NCI-H82 treated with DMSO at 0.1 percent for 48 hours (cell line): ENCODE data around the gene YAE1.

ENCODE experiments used
- DNase-seq: peaks from one replicate; lab custom pipeline; 2025; ENCODE audit not compliant: unreplicated experiment; lab: John Stamatoyannopoulos, UW

Gene YAE1

GRCh38 chr7:39606941-39607340 lies 40.7 kb downstream of the YAE1 start:
- no peak for DNase-seq

GRCh38 chr7:39607865-39608264 lies 41.7 kb downstream of the YAE1 start:
- DNase-seq, result no peak

GRCh38 chr7:39608278-39608677 lies 42.1 kb downstream of the YAE1 start:
- no peak for DNase-seq

- no peak for DNase-seq
Observed at GRCh38 chr7:39609113-39609934, 43.1 kb downstream of the YAE1 start.

GRCh38 chr7:39609935-39610263 lies 43.7 kb downstream of the YAE1 start:
- no peak for DNase-seq

GRCh38 chr7:39613577-39613976 lies 47.4 kb downstream of the YAE1 start:
- no peak for DNase-seq

GRCh38 chr7:39614299-39614698 lies 48.1 kb downstream of the YAE1 start:
- DNase-seq, result no peak

GRCh38 chr7:39615350-39615975 lies 49.3 kb downstream of the YAE1 start:
- DNase-seq, result no peak

GRCh38 chr7:39616138-39616537 lies 49.9 kb downstream of the YAE1 start:
- no peak for DNase-seq

GRCh38 chr7:39617005-39617404 lies 50.8 kb downstream of the YAE1 start:
- DNase-seq, result no peak

GRCh38 chr7:39618868-39619267 lies 52.7 kb downstream of the YAE1 start:
- no peak for DNase-seq

- DNase-seq, result no peak
Observed at GRCh38 chr7:39620486-39620885, 54.3 kb downstream of the YAE1 start.

- no peak for DNase-seq
Observed at GRCh38 chr7:39621261-39621660, 55.1 kb downstream of the YAE1 start.

- no peak for DNase-seq
Observed at GRCh38 chr7:39621784-39622411, 55.7 kb downstream of the YAE1 start.
